Measurements from ENCODE around the gene LIN7B.
"Not testable (repeated sequence)": the region's sequence is repeated elsewhere in the genome, so short reads cannot be mapped to it uniquely, and the experiment has no call there.

LIN7B gene

GRCh38 chr19:49073514-49074378, 40.4 kb upstream of the LIN7B start:
- Histone ChIP-seq H3K4me3 (peak overlapping the region; percentile 66; the same call in 1 of the 2 replicates), H3K27ac (no peak overlapping the region), H3K36me3 (ENCODE audit: insufficient read depth, low read length) (no peaks in the 10 kb centered on the region), H3K9ac (ENCODE audit: insufficient read length) (no peak overlapping the region), H3K9me3 (ENCODE audit: low read depth, low read length) (no peaks in the 10 kb centered on the region)
- DNase-seq (ENCODE audit: low read depth, low spot score), result no peak
- no peak for TF ChIP-seq POLR2AphosphoS5 (IDR thresholded peaks at IDR 0.05; ENCODE audit: borderline replicate concordance, low read depth, low read length)
- TF ChIP-seq EZH2 (IDR thresholded peaks at IDR 0.05), result no peak
- no peak for TF ChIP-seq FOXP2 (optimal IDR thresholded peaks at IDR 0.05; ENCODE audit: control extremely low read depth, extremely low read length, insufficient read depth)

- H3K36me3 ChIP-seq (ENCODE audit: insufficient read depth, low read length); H3K4me3 ChIP-seq; DNase-seq (ENCODE audit: low read depth, low spot score); H3K9ac ChIP-seq (ENCODE audit: insufficient read length); H3K27ac ChIP-seq; H3K9me3 ChIP-seq (ENCODE audit: low read depth, low read length): not testable (repeated sequence)
Observed at GRCh38 chr19:49074869-49075268, 39.3 kb upstream of the LIN7B start.

DNA sequence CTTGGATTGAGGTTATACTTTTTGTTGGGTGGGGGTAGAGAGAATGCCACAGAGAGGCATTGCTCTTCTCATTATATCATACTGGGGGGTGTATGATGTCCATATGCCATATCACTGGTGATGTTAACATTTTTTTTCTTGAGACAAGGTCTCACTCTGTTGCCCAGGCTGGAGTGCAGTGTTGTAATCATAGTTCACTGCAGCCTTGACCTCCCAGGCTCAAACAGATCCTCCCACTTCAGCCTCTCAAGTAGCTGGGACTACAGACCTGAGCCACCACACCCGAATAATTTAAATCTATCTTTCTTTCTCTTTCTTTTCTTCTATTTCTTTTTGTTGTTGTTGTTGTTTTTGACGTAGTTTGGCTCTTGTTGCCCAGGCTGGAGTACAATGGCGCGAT, 33.8 kb upstream of the LIN7B start:
- H3K27ac ChIP-seq, result no peak overlapping the region
- H3K9me3 ChIP-seq (ENCODE audit: low read depth, low read length), result no peaks in the 10 kb centered on the region
- no peaks in the 10 kb centered on the region for H3K36me3 ChIP-seq (ENCODE audit: insufficient read depth, low read length)
- no peak overlapping the region for H3K4me3 ChIP-seq
- DNase-seq (ENCODE audit: low read depth, low spot score), result no peak
- TF ChIP-seq FOXP2 (optimal IDR thresholded peaks at IDR 0.05; ENCODE audit: control extremely low read depth, extremely low read length, insufficient read depth) (no peak), POLR2AphosphoS5 (IDR thresholded peaks at IDR 0.05; ENCODE audit: borderline replicate concordance, low read depth, low read length) (no peak), EZH2 (IDR thresholded peaks at IDR 0.05) (no peak)
- no peak overlapping the region for H3K9ac ChIP-seq (ENCODE audit: insufficient read length)

GRCh38 chr19:49081273-49081672, 32.9 kb upstream of the LIN7B start:
- H3K9ac ChIP-seq (ENCODE audit: insufficient read length), result no peak overlapping the region
- H3K27ac ChIP-seq, result no peak overlapping the region
- no peak for DNase-seq (ENCODE audit: low read depth, low spot score)
- no peak for TF ChIP-seq FOXP2 (optimal IDR thresholded peaks at IDR 0.05; ENCODE audit: control extremely low read depth, extremely low read length, insufficient read depth)
- no peaks in the 10 kb centered on the region for H3K9me3 ChIP-seq (ENCODE audit: low read depth, low read length)
- H3K36me3 ChIP-seq (ENCODE audit: insufficient read depth, low read length), result peaks cover 5% of the 10 kb centered on the region
- H3K4me3 ChIP-seq, result no peak overlapping the region

DNA sequence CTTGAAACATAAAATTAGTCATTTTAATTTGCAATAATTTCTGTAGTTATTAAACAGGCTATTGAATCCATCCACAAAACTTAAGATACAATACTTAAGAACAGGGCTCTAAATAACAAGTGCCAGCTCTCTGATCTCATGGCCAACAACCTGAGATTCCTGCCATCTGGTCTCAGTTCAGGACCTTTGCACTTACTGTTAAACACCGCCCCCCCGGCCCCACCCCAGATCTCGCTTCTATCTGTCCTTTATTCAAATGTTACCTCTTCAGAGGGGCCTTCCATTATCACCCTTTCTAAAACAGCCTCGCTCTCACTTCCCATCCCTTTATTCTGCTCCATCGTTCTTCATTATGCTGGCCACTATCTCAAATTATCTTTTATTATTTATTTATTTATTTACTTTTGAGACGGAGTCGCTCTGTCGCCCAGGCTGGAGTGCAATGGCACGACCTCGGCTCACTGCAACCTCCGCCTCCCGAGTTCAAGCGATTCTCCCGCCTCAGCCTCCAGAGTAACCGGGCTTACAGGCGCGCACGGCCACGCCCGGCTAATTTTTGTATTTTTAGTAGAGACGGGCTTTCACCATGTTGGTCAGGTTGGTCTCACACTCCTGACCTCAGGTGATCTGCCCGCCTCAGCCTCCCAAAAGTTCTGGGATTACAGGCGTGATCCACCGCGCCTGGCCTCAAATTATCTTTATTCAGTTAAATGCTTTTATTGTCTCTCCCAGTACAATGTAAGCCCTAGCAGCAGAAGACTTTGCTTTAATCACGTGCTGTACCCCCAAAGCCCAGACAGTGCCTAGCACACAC, 29.8 kb upstream of the LIN7B start:
- Histone ChIP-seq H3K27ac (peak overlapping the region; percentile 86), H3K9ac (ENCODE audit: insufficient read length) (peak overlapping the region; percentile 83), H3K9me3 (ENCODE audit: low read depth, low read length) (no peaks in the 10 kb centered on the region), H3K4me3 (peak overlapping the region; percentile 100), H3K36me3 (ENCODE audit: insufficient read depth, low read length) (peaks cover 34% of the 10 kb centered on the region)
- DNase-seq (ENCODE audit: low read depth, low spot score), result no peak
- TF ChIP-seq FOXP2 (optimal IDR thresholded peaks at IDR 0.05; ENCODE audit: control extremely low read depth, extremely low read length, insufficient read depth) (no peak), EZH2 (IDR thresholded peaks at IDR 0.05) (no peak), POLR2AphosphoS5 (IDR thresholded peaks at IDR 0.05; ENCODE audit: borderline replicate concordance, low read depth, low read length) (no peak)

DNA sequence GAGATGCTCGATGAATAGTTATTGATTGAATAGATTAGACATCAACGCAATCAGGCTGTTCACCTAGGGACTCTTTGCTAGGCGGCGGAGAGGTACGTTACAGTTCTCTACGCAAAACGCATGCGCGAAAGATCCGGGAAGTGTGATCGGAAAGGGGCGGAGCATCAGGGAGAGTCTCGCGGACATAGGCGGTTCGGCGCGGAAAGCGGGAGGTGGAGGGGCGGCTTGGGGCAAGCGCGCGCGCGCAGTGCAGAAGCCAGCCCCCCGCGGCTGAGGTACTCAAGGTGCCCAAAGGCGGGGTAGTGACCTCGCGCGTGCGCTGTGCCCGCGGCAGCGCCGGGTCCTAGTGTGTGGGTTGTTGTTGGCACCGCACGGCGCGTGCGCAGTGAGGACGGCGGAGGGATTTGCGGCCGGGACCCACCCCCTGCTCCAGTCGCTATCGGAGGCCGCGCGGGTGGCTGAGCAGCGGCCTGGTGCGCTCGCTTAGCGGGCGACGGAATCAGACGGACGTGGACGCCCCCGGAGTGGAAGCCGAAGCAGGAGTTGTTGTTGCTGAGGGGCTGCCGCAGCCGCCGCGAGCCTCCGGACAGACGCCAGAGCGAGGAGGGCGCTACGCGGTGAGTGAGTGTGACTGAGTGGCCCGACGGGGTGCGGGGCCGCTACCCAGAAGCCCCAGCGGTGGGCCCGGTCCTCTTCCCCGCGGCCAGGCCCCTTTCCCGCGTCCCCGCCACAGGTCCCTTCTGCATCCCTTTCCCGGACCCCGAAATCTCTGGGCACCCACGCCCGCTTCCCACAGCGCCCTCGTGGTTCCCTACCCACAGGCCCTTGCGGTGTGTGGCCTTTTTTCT, 28.9 kb upstream of the LIN7B start, which contains the start of gene SNRNP70:
TSS of gene SNRNP70 (plus strand) at position 432 of the 848 bp plus-strand sequence. CDS start 964 bp downstream, outside the sequence.
- no peak for TF ChIP-seq EZH2 (IDR thresholded peaks at IDR 0.05)
- TF ChIP-seq POLR2AphosphoS5 (IDR thresholded peaks at IDR 0.05; ENCODE audit: borderline replicate concordance, low read depth, low read length), result peak; percentile 91
- TF ChIP-seq FOXP2 (optimal IDR thresholded peaks at IDR 0.05; ENCODE audit: control extremely low read depth, extremely low read length, insufficient read depth), result peak; percentile 88
- Histone ChIP-seq H3K9ac (ENCODE audit: insufficient read length) (peak within 1 kb of the TSS; percentile 99), H3K9me3 (ENCODE audit: low read depth, low read length) (no peaks in the 10 kb centered on the region), H3K27ac (peak within 1 kb of the TSS; percentile 96), H3K36me3 (ENCODE audit: insufficient read depth, low read length) (peaks cover 41% of the 10 kb centered on the region), H3K4me3 (peak within 1 kb of the TSS; percentile 100)
- peak; percentile 93 for DNase-seq (ENCODE audit: low read depth, low spot score)

DNA sequence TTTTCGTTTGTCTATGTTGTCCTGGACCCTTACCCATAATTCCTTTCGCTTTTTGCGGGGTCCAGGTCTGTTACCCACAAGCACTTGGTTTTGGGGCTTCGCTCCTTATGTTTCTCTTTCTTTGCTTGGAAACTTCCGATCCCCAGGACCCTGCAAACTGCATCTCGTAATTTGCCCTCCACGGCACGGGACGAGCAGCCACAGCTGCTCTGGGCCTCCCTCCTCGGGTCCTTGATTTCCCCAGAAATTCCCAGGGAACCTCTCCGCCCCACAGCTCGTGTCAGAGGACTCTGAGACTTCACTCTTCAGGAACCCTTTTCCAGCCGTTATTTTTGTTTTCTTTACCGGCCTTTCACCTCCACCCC, 28.3 kb upstream of the LIN7B start:
- Histone ChIP-seq H3K27ac (peak overlapping the region; percentile 96), H3K9me3 (ENCODE audit: low read depth, low read length) (no peaks in the 10 kb centered on the region), H3K36me3 (ENCODE audit: insufficient read depth, low read length) (peaks cover 47% of the 10 kb centered on the region), H3K9ac (ENCODE audit: insufficient read length) (peak overlapping the region; percentile 99), H3K4me3 (peak overlapping the region; percentile 100)
- TF ChIP-seq POLR2AphosphoS5 (IDR thresholded peaks at IDR 0.05; ENCODE audit: borderline replicate concordance, low read depth, low read length) (no peak), EZH2 (IDR thresholded peaks at IDR 0.05) (no peak), FOXP2 (optimal IDR thresholded peaks at IDR 0.05; ENCODE audit: control extremely low read depth, extremely low read length, insufficient read depth) (no peak)
- DNase-seq (ENCODE audit: low read depth, low spot score), result no peak

GRCh38 chr19:49086296-49086695, 27.9 kb upstream of the LIN7B start:
- peaks cover 51% of the 10 kb centered on the region for H3K36me3 ChIP-seq (ENCODE audit: insufficient read depth, low read length)
- H3K4me3 ChIP-seq, result peak overlapping the region; percentile 100
- H3K9ac ChIP-seq (ENCODE audit: insufficient read length), result peak overlapping the region; percentile 99
- DNase-seq (ENCODE audit: low read depth, low spot score), result no peak
- TF ChIP-seq FOXP2 (optimal IDR thresholded peaks at IDR 0.05; ENCODE audit: control extremely low read depth, extremely low read length, insufficient read depth) (no peak), POLR2AphosphoS5 (IDR thresholded peaks at IDR 0.05; ENCODE audit: borderline replicate concordance, low read depth, low read length) (no peak), EZH2 (IDR thresholded peaks at IDR 0.05) (no peak)
- no peaks in the 10 kb centered on the region for H3K9me3 ChIP-seq (ENCODE audit: low read depth, low read length)
- H3K27ac ChIP-seq, result peak overlapping the region; percentile 96; the same call in 1 of the 2 replicates
